K562 (cell line): ENCODE measurements around the gene MAML1. TPM values are rescaled to one million over a fixed set of nuclear protein-coding genes. Genes with fewer than 3 reads are reported as not detected.

Experiments used
- ATAC-seq: fragments of 200-7000 bp; cut with Tn5 transposase; 3 replicates; pipeline ENCODE4 v1.9.1; 2020; ENCODE audit warnings: moderate library complexity
- BruUV-seq: library from RNA; stranded (reverse); fragments of 400-500 nt; replicated peaks from 2 replicates; lab custom pipeline; 2021; lab: Mats Ljungman, UMichigan
- CTCF ChIA-PET: fragments of 300-600 bp; formaldehyde crosslinking; extraction: SDS; loops from one replicate; lab custom pipeline; 2021; ENCODE audit warnings: low intra/inter-chr PET ratio; lab: Yijun Ruan, JAX
- POLR2A ChIA-PET: fragments of 300-600, 350-650 bp; sonication (Branson Sonifier 250); formaldehyde crosslinking; extraction: SDS; loops from one replicate; lab custom pipeline; 2021; ENCODE audit warnings: antibody characterized with exemption, inconsistent platforms; lab: Yijun Ruan, JAX
- DNase-seq, 4 experiments: peaks; one replicate each; pipeline versions ENCODE4 v3.0.0 to v3.0.0-alpha.2; 2011 to 2018; ENCODE audit warnings: low spot score in 3 of 4, mixed read lengths in 3 of 4; ENCODE audit errors: extremely low read depth in 1 of 4
- FAIRE-seq: peaks from 2 replicates; lab custom pipeline; 2011; peaks lifted over from hg19 to GRCh38; lab: Jason Lieb, UNC
- H2AFZ ChIP-seq: 2 replicates; pipeline ENCODE4 v1.6.0; 2011; ENCODE audit warnings: low read depth, low read length, control low read depth, inconsistent platforms
- H3K27ac ChIP-seq: fragments of 200-600 bp; 3 replicates; pipeline ENCODE4 v1.8.0; 2011; ENCODE audit warnings: low read depth, mild to moderate bottlenecking, control low read depth, inconsistent platforms, low read length, moderate library complexity, mixed read lengths; ENCODE audit errors: extremely low read depth
- H3K27me3 ChIP-seq, 2 experiments: fragments of 300-600 bp in 1 of 2; 2 replicates in 1 of 2; 3 replicates in 1 of 2; pipeline versions ENCODE4 v1.6.0 to v1.8.0; 2011; ENCODE audit warnings: inconsistent platforms in 2 of 2, low read length in 2 of 2, mild to moderate bottlenecking in 1 of 2, mixed read lengths in 1 of 2, moderate library complexity in 1 of 2; ENCODE audit not compliant: control insufficient read depth in 2 of 2, insufficient read depth in 2 of 2
- H3K36me3 ChIP-seq: fragments of 300-600 bp; 3 replicates; pipeline ENCODE4 v1.8.0; 2011; ENCODE audit warnings: mild to moderate bottlenecking, low read length, inconsistent platforms; ENCODE audit not compliant: control insufficient read depth, insufficient read depth
- H3K4me1 ChIP-seq, 2 experiments: fragments of 200-600 bp in 1 of 2; replicated peaks in 1 of 2; 2 replicates in 1 of 2; 3 replicates in 1 of 2; pipeline versions ENCODE4 v1.5.1 to v1.8.0; 2011; ENCODE audit warnings: inconsistent platforms in 2 of 2, low read length in 2 of 2, mild to moderate bottlenecking in 1 of 2, mixed read lengths in 1 of 2, moderate library complexity in 1 of 2; ENCODE audit not compliant: control insufficient read depth in 2 of 2, insufficient read depth in 2 of 2
- H3K4me2 ChIP-seq: 2 replicates; pipeline ENCODE4 v1.6.1; 2011; ENCODE audit warnings: low read length, control low read depth, inconsistent platforms, mixed read lengths; ENCODE audit not compliant: insufficient read depth
- H3K4me3 ChIP-seq: fragments of 200-600 bp; sonication (generic), shearing (Covaris generic); 2 replicates; pipeline ENCODE4 v1.5.1; 2016; ENCODE audit warnings: control low read depth, inconsistent platforms
- H3K79me2 ChIP-seq: fragments of 200-600 bp; 3 replicates; pipeline ENCODE4 v1.8.0; 2011; ENCODE audit warnings: low read length, inconsistent platforms; ENCODE audit not compliant: control insufficient read depth, insufficient read depth
- H3K9ac ChIP-seq, 2 experiments: 2 replicates each; pipeline versions ENCODE4 v1.6.0 to v1.6.1; 2011; ENCODE audit warnings: low read depth in 2 of 2, low read length in 2 of 2, control low read depth in 1 of 2, inconsistent platforms in 1 of 2, mild to moderate bottlenecking in 1 of 2, mixed read lengths in 1 of 2; ENCODE audit not compliant: insufficient read depth in 1 of 2
- H3K9me1 ChIP-seq: one replicate; pipeline ENCODE4 v1.6.0; 2011; ENCODE audit warnings: inconsistent platforms, mild to moderate bottlenecking, low read length, moderate library complexity; ENCODE audit not compliant: control insufficient read depth, insufficient read depth
- H3K9me3 ChIP-seq: replicated peaks from 2 replicates; pipeline ENCODE4 v1.5.1; 2011; ENCODE audit warnings: low read depth, low read length, inconsistent platforms; ENCODE audit not compliant: control insufficient read depth, insufficient read depth
- H4K20me1 ChIP-seq: replicated peaks from 2 replicates; pipeline ENCODE4 v1.6.1; 2011; ENCODE audit warnings: low read length, inconsistent platforms, mixed read lengths; ENCODE audit not compliant: control insufficient read depth, insufficient read depth
- CBX8 ChIP-seq: fragments of 200-600 bp; sonication (generic); IDR thresholded peaks from 2 replicates; pipeline ENCODE4 v1.6.1; 2012; ENCODE audit warnings: borderline replicate concordance, mixed run types, low read depth, mild to moderate bottlenecking, moderate library complexity, mixed read lengths, low read length, control low read depth, inconsistent platforms; ENCODE audit not compliant: poor library complexity, severe bottlenecking; ENCODE audit errors: extremely low read depth
- CEBPG ChIP-seq, 3 experiments: fragments of 200-800 bp in 1 of 3; sonication (Bioruptor generic) in 1 of 3; sonication (generic) in 1 of 3; formaldehyde crosslinking in 1 of 3; IDR thresholded peaks in 2 of 3; conservative IDR thresholded peaks in 1 of 3; 2 replicates each; pipeline versions ENCODE4 v1.6.1 to v1.8.0; 2016 to 2022; ENCODE audit warnings: missing compliant biosample characterization in 2 of 3, missing genetic modification characterization in 2 of 3, mild to moderate bottlenecking in 1 of 3, missing genetic modification reagents in 1 of 3
- E2F3 ChIP-seq: fragments of 250-450 bp; sonication (Bioruptor Pico); IDR thresholded peaks from 2 replicates; pipeline ENCODE4 v1.4.0; 2020; ENCODE audit warnings: mild to moderate bottlenecking
- E2F5 ChIP-seq: sonication (generic); formaldehyde crosslinking; IDR thresholded peaks from 2 replicates; pipeline ENCODE4 v1.8.0; 2022; ENCODE audit warnings: mild to moderate bottlenecking, missing genetic modification reagents
- ELK3 ChIP-seq: fragments of 450-650 bp; formaldehyde crosslinking; IDR thresholded peaks from 2 replicates; pipeline ENCODE4 v1.4.0; 2020; ENCODE audit warnings: mild to moderate bottlenecking
- NCOA6 ChIP-seq: fragments of 450-650 bp; IDR thresholded peaks from 2 replicates; pipeline ENCODE4 v1.6.1; 2017; ENCODE audit warnings: mild to moderate bottlenecking
- PHF21A ChIP-seq: fragments of 450-650 bp; IDR thresholded peaks from 2 replicates; pipeline ENCODE4 v1.6.1; 2017; ENCODE audit warnings: low read depth, borderline replicate concordance
- POLR2G ChIP-seq: fragments of 200-400 bp; formaldehyde crosslinking; IDR thresholded peaks from 2 replicates; pipeline ENCODE4 v1.6.1; 2017; ENCODE audit warnings: low read depth, mild to moderate bottlenecking, antibody characterized with exemption, low read length, moderate library complexity
- PTRF ChIP-seq: fragments of 450-650 bp; IDR thresholded peaks from 2 replicates; pipeline ENCODE4 v1.6.1; 2016; ENCODE audit warnings: mild to moderate bottlenecking, missing genetic modification characterization, missing compliant biosample characterization
- SMAD1 ChIP-seq: fragments of 150-350 bp; IDR thresholded peaks from 2 replicates; pipeline ENCODE4 v1.6.1; 2014; ENCODE audit warnings: low read length, low read depth; ENCODE audit not compliant: partially characterized antibody
- ZBTB1 ChIP-seq: sonication (generic); formaldehyde crosslinking; IDR thresholded peaks from 2 replicates; pipeline ENCODE4 v1.8.1; 2023; ENCODE audit warnings: missing genetic modification reagents, low read depth, mild to moderate bottlenecking, borderline replicate concordance
- WGBS: fragments of 100-300 bp; shearing (Covaris generic); methylation state at CpG from one replicate; pipeline ENCODE4 v1.1.6; 2016; ENCODE audit warnings: low coverage, mixed read lengths; ENCODE audit not compliant: insufficient coverage; ENCODE audit errors: missing lambda C conversion rate; 5-methylcytosine and 5-hydroxymethylcytosine counted together
- in situ Hi-C: fragments of 300-500 bp; cut with MboI; formaldehyde crosslinking; loops from 4 replicates; pipeline ENCODE4 v1.15.0; 2018; ENCODE audit warnings: inconsistent platforms, mixed read lengths
- intact Hi-C: fragments of 100-400 bp; cut with micrococcal nuclease; formaldehyde crosslinking; loops from 2 replicates; pipeline ENCODE4 v1.14.2; 2022
- polyA plus RNA-seq, 8 experiments: library from polyadenylated mRNA; depleted of rRNA in 4 of 8; stranded (reverse) in 5 of 8; unstranded in 3 of 8; fragments of >200 nt; fragmentation: Nextera tagmentation in 2 of 8; fragmentation: Illumina TruSeq in 1 of 8; extraction: Ambion mirVana in 2 of 8; extraction: Trizol in 1 of 8; gene quantifications; 2 replicates each; pipeline versions ENCODE4 v1.2.1 to v1.2.3, GENCODE V29; 2011 to 2014; ENCODE audit warnings: inconsistent platforms in 1 of 8, missing spikeins in 1 of 8
- total RNA-seq, 7 experiments: library from RNA; depleted of rRNA in 6 of 7; stranded (reverse); fragments of >200 nt in 6 of 7; fragmentation: Illumina TruSeq in 2 of 7; extraction: Trizol in 2 of 7; gene quantifications; 2 replicates each; pipeline versions ENCODE4 v1.2.1 to v1.2.3, GENCODE V29; 2011 to 2021; ENCODE audit warnings: low replicate concordance in 1 of 7

The MAML1 gene
- total and polyA plus RNA-seq, 9 of the 15 experiments (the other 6 are each of a cell fraction or from before 2014, with no cell fraction given), result 0.32 to 18.4 (median 7.0) TPM

GRCh38 chr5:179776411-179776938 lies 43.9 kb downstream of the MAML1 start:
- POLR2A ChIA-PET, result interaction anchor here (0.9 kb wide), 1 partner anchor 20 kb away, joined by 3 read pairs; no protein-coding TSS in a partner anchor
- in situ Hi-C loops (no loop called here), intact Hi-C loops (no loop called here)
- ATAC-seq, result no peak
- no peak overlapping the region for H2AFZ ChIP-seq
- CTCF ChIA-PET, result no interaction called here
- no peaks in the 10 kb centered on the region for H3K9me3 ChIP-seq
- no peak overlapping the region for H3K4me2 ChIP-seq
- no peak for FAIRE-seq
- H3K9ac ChIP-seq, result no peak overlapping the region
- H3K27me3 ChIP-seq, result no peaks in the 10 kb centered on the region
- peaks cover 71% of the 10 kb centered on the region for H3K36me3 ChIP-seq
- peaks cover 8% of the 10 kb centered on the region for H3K9me1 ChIP-seq
- H3K4me3 ChIP-seq, result no peak overlapping the region
- BruUV-seq, result no TSS peak
- 92% methylated on average over 9 of the region's 11 CpGs for WGBS
- TF ChIP-seq PHF21A (no peak), POLR2G (peak; percentile 30; the same call in 1 of the 2 replicates)
- no peaks in the 10 kb centered on the region for H3K79me2 ChIP-seq
- peaks cover 0 to 10% of the 10 kb centered on the region in 2 experiments; a peak in 1 of 5 replicates for H3K4me1 ChIP-seq
- no peak overlapping the region for H3K27ac ChIP-seq
- DNase-seq, result no peak
- H4K20me1 ChIP-seq, result no peaks in the 10 kb centered on the region

- no TSS peak for BruUV-seq
- H3K36me3 ChIP-seq, result peaks cover 61% of the 10 kb centered on the region
- H3K9me1 ChIP-seq, result peaks cover 8% of the 10 kb centered on the region
- ChIA-PET CTCF (no interaction called here), POLR2A (interaction anchor here (0.6 to 0.8 kb wide), 3 partner anchors 10 to 791 kb away, joined by 3 read pairs; no protein-coding TSS in a partner anchor)
- no peaks in the 10 kb centered on the region for H4K20me1 ChIP-seq
- no peak overlapping the region; a peak in 1 of 4 replicates for H3K9ac ChIP-seq
- no peaks in the 10 kb centered on the region for H3K9me3 ChIP-seq
- no peak overlapping the region for H3K4me2 ChIP-seq
- no peak for ATAC-seq
- in situ Hi-C loops, result no loop called here
- DNase-seq, result no peak
- peaks cover 0 to 10% of the 10 kb centered on the region in 2 experiments; a peak in 1 of 5 replicates for H3K4me1 ChIP-seq
- no peaks in the 10 kb centered on the region for H3K79me2 ChIP-seq
- H2AFZ ChIP-seq, result no peak overlapping the region
- H3K27ac ChIP-seq, result no peak overlapping the region
- no peaks in the 10 kb centered on the region for H3K27me3 ChIP-seq
- no peak overlapping the region for H3K4me3 ChIP-seq
- WGBS, result 89% methylated on average over 10 of the region's 10 CpGs
- FAIRE-seq, result no peak
- intact Hi-C loops, result no loop called here
- TF ChIP-seq CEBPG (CRISPR knock-in tag; IDR thresholded peaks at IDR 0.05), result no peak
- TF ChIP-seq CEBPG (tag; conservative IDR thresholded peaks at IDR 0.05 in 1 of 2, IDR thresholded peaks at IDR 0.05 in 1 of 2), result no peak
- no peak for TF ChIP-seq CBX8
- TF ChIP-seq ELK3 (CRISPR knock-in tag), result no peak
- TF ChIP-seq E2F5 (CRISPR knock-in tag), result no peak
- no peak for TF ChIP-seq ZBTB1 (CRISPR knock-in tag)
- TF ChIP-seq E2F3 (CRISPR knock-in tag), result no peak
- TF ChIP-seq PTRF (tag), result no peak
- TF ChIP-seq NCOA6, result no peak
- no peak for TF ChIP-seq SMAD1
Measured at GRCh38 chr5:179777456-179777855, 44.8 kb downstream of the MAML1 start.
